Measurements from ENCODE around the gene COL4A1.

COL4A1 gene

DNA sequence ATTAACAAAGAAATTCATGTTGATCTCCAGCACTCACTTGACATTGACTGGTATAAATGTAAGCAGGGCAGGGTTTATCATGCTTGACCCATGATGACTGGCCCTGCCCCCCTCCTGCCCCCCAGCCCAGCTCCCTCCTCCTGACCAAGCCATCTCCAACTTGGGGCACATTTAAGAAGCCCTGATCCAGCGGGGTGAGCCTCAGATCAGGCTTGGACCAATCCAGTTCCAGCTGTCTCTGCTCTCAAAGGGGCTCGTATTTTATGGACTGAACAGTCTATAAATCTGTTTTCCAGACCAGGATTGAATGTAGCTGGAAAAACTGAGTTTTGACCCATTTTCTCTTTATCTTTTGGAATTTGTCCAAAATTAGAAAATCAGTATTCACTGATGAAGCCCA is 100.0 kb downstream of the COL4A1 start:
- no peaks in the 10 kb centered on the region for H3K9me3 ChIP-seq (replicated peaks; ENCODE audit: insufficient read depth, low read length)
- H3F3A ChIP-seq (ENCODE audit: insufficient read depth, low read length): no peaks in the 10 kb centered on the region
- no peaks in the 10 kb centered on the region for H3K4me1 ChIP-seq (ENCODE audit: low read length)
- no peaks in the 10 kb centered on the region for H3K27me3 ChIP-seq (replicated peaks; ENCODE audit: insufficient read depth, low read length)
- DNase-seq: no peak
- no peaks in the 10 kb centered on the region for H3K9me2 ChIP-seq (replicated peaks; ENCODE audit: insufficient read depth, low read length)
- no peak overlapping the region for H2AFZ ChIP-seq (ENCODE audit: low read length)
- no peak overlapping the region for H3K4me3 ChIP-seq (ENCODE audit: low read length)
- no peak overlapping the region for H3K4me2 ChIP-seq (ENCODE audit: low read depth, low read length)
- no peaks in the 10 kb centered on the region for H4K20me1 ChIP-seq (ENCODE audit: insufficient read depth, low read length)
- no peak overlapping the region for H3K27ac ChIP-seq (ENCODE audit: low read length)
- TF ChIP-seq, protein P1, sequence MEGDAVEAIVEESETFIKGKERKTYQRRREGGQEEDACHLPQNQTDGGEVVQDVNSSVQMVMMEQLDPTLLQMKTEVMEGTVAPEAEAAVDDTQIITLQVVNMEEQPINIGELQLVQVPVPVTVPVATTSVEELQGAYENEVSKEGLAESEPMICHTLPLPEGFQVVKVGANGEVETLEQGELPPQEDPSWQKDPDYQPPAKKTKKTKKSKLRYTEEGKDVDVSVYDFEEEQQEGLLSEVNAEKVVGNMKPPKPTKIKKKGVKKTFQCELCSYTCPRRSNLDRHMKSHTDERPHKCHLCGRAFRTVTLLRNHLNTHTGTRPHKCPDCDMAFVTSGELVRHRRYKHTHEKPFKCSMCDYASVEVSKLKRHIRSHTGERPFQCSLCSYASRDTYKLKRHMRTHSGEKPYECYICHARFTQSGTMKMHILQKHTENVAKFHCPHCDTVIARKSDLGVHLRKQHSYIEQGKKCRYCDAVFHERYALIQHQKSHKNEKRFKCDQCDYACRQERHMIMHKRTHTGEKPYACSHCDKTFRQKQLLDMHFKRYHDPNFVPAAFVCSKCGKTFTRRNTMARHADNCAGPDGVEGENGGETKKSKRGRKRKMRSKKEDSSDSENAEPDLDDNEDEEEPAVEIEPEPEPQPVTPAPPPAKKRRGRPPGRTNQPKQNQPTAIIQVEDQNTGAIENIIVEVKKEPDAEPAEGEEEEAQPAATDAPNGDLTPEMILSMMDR (IDR thresholded peaks at IDR 0.05; ENCODE audit: low read length): no peak
- no peak for TF ChIP-seq EZH2 (optimal IDR thresholded peaks at IDR 0.05; ENCODE audit: low read depth, low read length)
- no peak for TF ChIP-seq EZH2phosphoT487 (IDR thresholded peaks at IDR 0.05; ENCODE audit: low read length)
- no peak overlapping the region for H3K9ac ChIP-seq (ENCODE audit: low read length)
- no peaks in the 10 kb centered on the region for H3K36me3 ChIP-seq (replicated peaks; ENCODE audit: insufficient read depth, low read length)
- H3K79me2 ChIP-seq (ENCODE audit: low read length): no peaks in the 10 kb centered on the region

DNA sequence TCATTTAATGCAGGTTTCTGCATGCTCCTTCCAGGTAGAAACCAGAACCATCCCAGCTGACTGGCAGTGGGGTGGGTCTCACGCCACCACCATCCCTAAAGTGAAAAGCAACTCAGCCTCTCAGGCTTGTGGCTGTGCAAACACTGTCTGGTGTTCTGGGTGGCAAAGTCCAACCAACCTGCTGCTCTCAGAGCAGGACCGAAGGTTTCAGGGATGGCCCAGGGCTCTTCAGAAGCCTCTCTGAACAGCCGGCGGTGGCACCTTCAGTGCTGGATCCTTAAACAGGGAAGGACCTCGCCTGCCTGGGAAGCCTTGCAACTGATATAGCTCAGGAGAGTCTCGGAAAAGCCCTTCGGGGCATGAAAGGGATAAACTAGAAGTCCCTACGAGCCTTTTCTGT is 100.8 kb downstream of the COL4A1 start:
- Histone ChIP-seq H4K20me1 (ENCODE audit: insufficient read depth, low read length) (no peaks in the 10 kb centered on the region), H3K9me2 (replicated peaks; ENCODE audit: insufficient read depth, low read length) (no peaks in the 10 kb centered on the region), H2AFZ (ENCODE audit: low read length) (no peak overlapping the region), H3K27ac (ENCODE audit: low read length) (no peak overlapping the region), H3K27me3 (replicated peaks; ENCODE audit: insufficient read depth, low read length) (no peaks in the 10 kb centered on the region), H3K9me3 (replicated peaks; ENCODE audit: insufficient read depth, low read length) (no peaks in the 10 kb centered on the region), H3F3A (ENCODE audit: insufficient read depth, low read length) (no peaks in the 10 kb centered on the region), H3K4me2 (ENCODE audit: low read depth, low read length) (no peak overlapping the region), H3K4me3 (ENCODE audit: low read length) (no peak overlapping the region), H3K79me2 (ENCODE audit: low read length) (no peaks in the 10 kb centered on the region), H3K36me3 (replicated peaks; ENCODE audit: insufficient read depth, low read length) (no peaks in the 10 kb centered on the region), H3K4me1 (ENCODE audit: low read length) (no peaks in the 10 kb centered on the region), H3K9ac (ENCODE audit: low read length) (no peak overlapping the region)
- no peak for DNase-seq
- no peak for TF ChIP-seq EZH2 (optimal IDR thresholded peaks at IDR 0.05; ENCODE audit: low read depth, low read length)
- TF ChIP-seq, protein P1 (IDR thresholded peaks at IDR 0.05; ENCODE audit: low read length): no peak
- no peak for TF ChIP-seq EZH2phosphoT487 (IDR thresholded peaks at IDR 0.05; ENCODE audit: low read length)

DNA sequence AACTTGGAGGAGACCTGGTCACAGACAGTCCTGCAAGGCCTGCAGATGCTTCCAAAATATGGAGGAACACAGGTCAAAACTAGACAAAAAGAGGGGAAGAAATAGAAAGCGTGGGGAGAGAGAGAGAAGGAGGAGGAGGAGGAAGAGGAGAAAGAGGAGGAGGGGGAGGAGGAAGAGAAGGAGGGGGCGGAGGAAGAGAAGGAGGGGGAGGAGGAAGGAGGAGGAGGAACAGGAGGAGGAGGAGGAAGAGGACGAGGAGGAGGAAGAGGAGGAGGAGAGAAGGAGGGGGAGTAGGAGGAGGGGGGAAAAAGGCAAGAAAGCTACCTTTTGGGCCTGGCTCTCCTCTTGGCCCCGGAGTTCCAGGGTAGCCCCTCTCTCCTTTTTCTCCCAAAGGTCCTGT is 105.8 kb downstream of the COL4A1 start:
- DNase-seq: no peak
- Histone ChIP-seq H3K9me2 (replicated peaks; ENCODE audit: insufficient read depth, low read length) (no peaks in the 10 kb centered on the region), H3K79me2 (ENCODE audit: low read length) (no peaks in the 10 kb centered on the region), H4K20me1 (ENCODE audit: insufficient read depth, low read length) (no peaks in the 10 kb centered on the region), H3K4me1 (ENCODE audit: low read length) (no peaks in the 10 kb centered on the region), H3K27ac (ENCODE audit: low read length) (no peak overlapping the region), H3K4me2 (ENCODE audit: low read depth, low read length) (no peak overlapping the region), H3F3A (ENCODE audit: insufficient read depth, low read length) (no peaks in the 10 kb centered on the region), H3K9me3 (replicated peaks; ENCODE audit: insufficient read depth, low read length) (no peaks in the 10 kb centered on the region), H3K36me3 (replicated peaks; ENCODE audit: insufficient read depth, low read length) (no peaks in the 10 kb centered on the region), H3K27me3 (replicated peaks; ENCODE audit: insufficient read depth, low read length) (no peaks in the 10 kb centered on the region), H2AFZ (ENCODE audit: low read length) (no peak overlapping the region), H3K4me3 (ENCODE audit: low read length) (no peak overlapping the region), H3K9ac (ENCODE audit: low read length) (no peak overlapping the region)
- TF ChIP-seq EZH2 (optimal IDR thresholded peaks at IDR 0.05; ENCODE audit: low read depth, low read length) (no peak), EZH2phosphoT487 (IDR thresholded peaks at IDR 0.05; ENCODE audit: low read length) (no peak)
- TF ChIP-seq, protein P1 (IDR thresholded peaks at IDR 0.05; ENCODE audit: low read length): no peak

Data from MM.1S (cell line).